Ovary (tissue), 9 donors: Measurements from ENCODE around the gene BMI1. TPM values are rescaled to one million over a fixed set of nuclear protein-coding genes. Genes with fewer than 3 reads are reported as not detected.
"Not testable (repeated sequence)": the region's sequence is repeated elsewhere in the genome, so short reads cannot be mapped to it uniquely, and the experiment has no call there.

Source experiments
- DNase-seq, 5 donors: peaks; one replicate each; pipeline ENCODE4 v3.0.0-alpha.2; 2019 to 2020
- H3K27ac ChIP-seq, 2 donors: fragments of 200-600 bp; one replicate each; pipeline versions ENCODE4 v1.5.1 to v1.8.0; 2019 to 2022
- H3K27me3 ChIP-seq: fragments of 200-600 bp; one replicate; pipeline ENCODE4 v1.8.0; 2022
- H3K36me3 ChIP-seq: fragments of 200-600 bp; sonication (generic); one replicate; pipeline ENCODE4 v1.5.1; 2019
- H3K4me1 ChIP-seq: one replicate; pipeline ENCODE4 v1.8.1; 2013; ENCODE audit warnings: mild to moderate bottlenecking, moderate library complexity; ENCODE audit not compliant: insufficient read depth
- H3K4me3 ChIP-seq: fragments of 200-600 bp; sonication (generic); one replicate; pipeline ENCODE4 v1.5.1; 2017
- H3K9me3 ChIP-seq, 2 donors: fragments of 200-600 bp in 1 of 2; sonication (generic) in 1 of 2; one replicate each; pipeline versions ENCODE4 v1.5.1 to v1.8.1; 2013 to 2019; ENCODE audit warnings: mild to moderate bottlenecking in 1 of 2, moderate library complexity in 1 of 2
- EP300 ChIP-seq: sonication (generic); formaldehyde crosslinking; IDR thresholded peaks from one replicate; pipeline ENCODE4 v1.6.1; 2017; ENCODE audit warnings: antibody characterized with exemption
- POLR2A ChIP-seq: fragments of 450-650 bp; IDR thresholded peaks from one replicate; pipeline ENCODE4 v1.6.1; 2017; ENCODE audit warnings: antibody characterized with exemption, mild to moderate bottlenecking, moderate library complexity
- WGBS, 3 donors: extraction: QIAGEN DNeasy Blood & Tissue Kit in 1 of 3; methylation state at CpG; one replicate each; pipeline versions ENCODE4 v1.1.5 to v1.1.7; 2013 to 2017; 5-methylcytosine and 5-hydroxymethylcytosine counted together
- intact Hi-C, 4 donors: fragments of 100-400 bp; cut with DNase I; formaldehyde crosslinking; loops; one replicate each; pipeline versions ENCODE4 v1.11.0 to v1.15.1; 2022 to 2023
- polyA plus RNA-seq, 2 donors: library from polyadenylated mRNA; stranded (reverse); fragments of 200-250 nt in 1 of 2; fragments of 350-450 nt in 1 of 2; fragmentation: Illumina TruSeq in 1 of 2; extraction: RNeasy Lipid Tissue Mini Kit (QIAGEN cat#74804) in 1 of 2; gene quantifications; one replicate each; pipeline ENCODE4 v1.2.3, GENCODE V29; 2013 to 2014
- total RNA-seq, 7 donors: library from RNA; depleted of rRNA in 2 of 7; stranded (reverse); fragments of >200 nt in 2 of 7; fragmentation: NEBNext Ultra II Directional in 3 of 7; extraction: Animal tissue kit (Norgen Biotek cat#: 25700) in 3 of 7; gene quantifications; one replicate each; pipeline versions ENCODE4 v1.1.0 to v1.2.4, GENCODE V29; 2016 to 2023
- TF ChIP-seq, protein P1 (sequence below), 3 donors: fragments of 450-650 bp in 2 of 3; fragments of 200-600 bp in 1 of 3; IDR thresholded peaks; one replicate each; pipeline versions ENCODE4 v1.5.1 to v1.8.0; 2016 to 2022; ENCODE audit warnings: antibody characterized with exemption in 3 of 3, mild to moderate bottlenecking in 1 of 3
- donor health status: DM: no; HTN: no; CAD: no; lungs with moderate emphysema.
- donor health status: DM: no; HTN: no; CAD: no.
- donor health status: Bipolar disorder and iron deficiency.
- donor health status: DM: yes; HTN: yes; CAD: no.
- donor health status: DM: no; HTN: no; CAD: no.
- donor health status: DM: yes; HTN: yes; CAD: no.

The BMI1 gene
- total and polyA plus RNA-seq, 9 donors, result 18.7 to 63.3 (median 39.6) TPM

DNA sequence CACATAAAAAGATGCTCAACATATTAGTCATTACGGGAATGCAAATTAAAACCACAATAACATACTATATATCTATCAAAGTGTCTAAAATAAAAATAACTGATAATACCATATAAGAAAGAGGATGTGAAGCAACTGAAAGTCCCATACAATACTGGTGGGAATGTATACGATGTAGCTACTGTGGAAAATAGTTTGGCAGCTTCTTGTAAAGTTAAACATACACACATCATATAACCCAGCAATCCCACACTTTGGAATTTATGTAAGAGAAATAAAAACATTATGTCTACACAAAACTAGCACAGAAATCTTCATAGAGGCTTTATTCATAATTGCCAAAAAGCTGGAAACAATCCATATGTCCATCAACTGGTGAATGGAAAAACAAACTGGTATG lies 15.2 kb upstream of the BMI1 start:
- 61 to 74% (median 68%) methylated on average over 2 of the region's 2 CpGs for WGBS, 3 donors
- no peaks in the 10 kb centered on the region for H3K36me3 ChIP-seq
- TF ChIP-seq, protein P1, sequence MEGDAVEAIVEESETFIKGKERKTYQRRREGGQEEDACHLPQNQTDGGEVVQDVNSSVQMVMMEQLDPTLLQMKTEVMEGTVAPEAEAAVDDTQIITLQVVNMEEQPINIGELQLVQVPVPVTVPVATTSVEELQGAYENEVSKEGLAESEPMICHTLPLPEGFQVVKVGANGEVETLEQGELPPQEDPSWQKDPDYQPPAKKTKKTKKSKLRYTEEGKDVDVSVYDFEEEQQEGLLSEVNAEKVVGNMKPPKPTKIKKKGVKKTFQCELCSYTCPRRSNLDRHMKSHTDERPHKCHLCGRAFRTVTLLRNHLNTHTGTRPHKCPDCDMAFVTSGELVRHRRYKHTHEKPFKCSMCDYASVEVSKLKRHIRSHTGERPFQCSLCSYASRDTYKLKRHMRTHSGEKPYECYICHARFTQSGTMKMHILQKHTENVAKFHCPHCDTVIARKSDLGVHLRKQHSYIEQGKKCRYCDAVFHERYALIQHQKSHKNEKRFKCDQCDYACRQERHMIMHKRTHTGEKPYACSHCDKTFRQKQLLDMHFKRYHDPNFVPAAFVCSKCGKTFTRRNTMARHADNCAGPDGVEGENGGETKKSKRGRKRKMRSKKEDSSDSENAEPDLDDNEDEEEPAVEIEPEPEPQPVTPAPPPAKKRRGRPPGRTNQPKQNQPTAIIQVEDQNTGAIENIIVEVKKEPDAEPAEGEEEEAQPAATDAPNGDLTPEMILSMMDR (IDR thresholded peaks at IDR 0.05), result no peak
- TF ChIP-seq EP300, result no peak
- no peak for TF ChIP-seq POLR2A
- no peak for DNase-seq
- no peak overlapping the region for H3K4me3 ChIP-seq
- H3K27me3 ChIP-seq, result peaks cover 2% of the 10 kb centered on the region
- intact Hi-C loops, result no loop called here
- H3K9me3 ChIP-seq, result no peaks in the 10 kb centered on the region
- no peak overlapping the region for H3K27ac ChIP-seq
- H3K4me1 ChIP-seq, result no peaks in the 10 kb centered on the region

DNA sequence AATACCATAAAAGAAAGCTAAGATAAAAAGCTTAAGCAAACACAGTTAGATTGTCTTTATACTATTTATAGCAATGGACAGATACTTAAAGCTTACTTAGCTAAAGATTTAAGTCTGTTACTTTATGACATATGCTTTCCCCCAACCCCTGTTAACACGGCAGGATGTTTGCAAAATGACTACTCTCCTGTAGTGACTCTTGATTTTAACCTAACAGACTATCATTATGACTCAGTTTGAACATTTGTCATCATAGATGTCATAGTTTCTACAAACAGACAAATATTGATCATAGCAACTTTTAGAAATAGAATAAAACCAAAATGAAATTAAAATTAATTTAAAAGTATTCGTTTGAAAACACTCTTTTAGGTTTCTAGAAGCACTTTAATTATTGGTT lies 12.5 kb upstream of the BMI1 start:
- Histone ChIP-seq H3K27me3 (peaks cover 2% of the 10 kb centered on the region), H3K4me1 (no peaks in the 10 kb centered on the region), H3K27ac (no peak overlapping the region), H3K36me3 (no peaks in the 10 kb centered on the region), H3K9me3 (no peaks in the 10 kb centered on the region), H3K4me3 (no peak overlapping the region)
- no peak for DNase-seq
- intact Hi-C loops, result no loop called here
- no peak for TF ChIP-seq POLR2A
- no peak for TF ChIP-seq EP300
- TF ChIP-seq, protein P1 (IDR thresholded peaks at IDR 0.05), result no peak
- 85 to 93% (median 89%) methylated on average over 2 of the region's 2 CpGs for WGBS, 3 donors

DNA sequence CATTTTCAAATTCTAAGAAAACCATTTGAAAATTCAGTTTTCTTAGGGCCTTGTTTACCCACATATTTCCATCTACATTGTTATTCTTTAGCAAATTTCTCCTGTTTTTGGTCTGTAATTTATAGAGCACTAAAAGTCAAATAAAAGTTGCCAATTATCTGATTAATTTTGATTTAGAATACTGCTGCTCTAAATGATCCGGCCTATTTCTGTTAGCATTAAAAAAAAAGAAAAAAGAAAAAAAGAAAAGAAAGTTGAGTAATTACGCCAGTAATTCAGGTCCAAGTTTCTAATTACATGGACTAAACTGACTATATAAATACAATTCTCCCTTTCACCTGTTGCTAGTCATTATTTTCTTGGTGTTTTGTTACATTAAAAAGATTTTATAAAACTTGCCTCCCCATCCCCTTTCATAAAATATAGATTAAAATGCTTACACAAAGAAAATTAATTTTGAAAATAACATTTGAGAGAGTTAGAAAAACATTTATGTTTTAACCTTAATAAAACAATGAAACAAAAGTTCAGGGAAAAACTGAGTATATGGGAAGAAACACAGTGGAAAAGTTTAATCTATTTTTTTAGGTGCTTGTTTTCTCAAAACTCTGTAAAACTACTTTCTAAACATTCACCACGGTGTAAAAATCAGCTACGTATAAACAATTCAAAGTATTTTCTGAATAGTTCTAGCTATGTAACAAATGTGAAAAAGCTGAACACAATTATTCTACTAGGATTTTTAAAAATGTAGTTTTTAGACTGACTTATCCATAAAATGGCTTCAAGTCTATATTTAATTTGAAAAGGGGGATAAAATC lies 11.5 kb upstream of the BMI1 start:
- Histone ChIP-seq H3K4me3 (no peak overlapping the region), H3K27ac (no peak overlapping the region), H3K9me3 (no peaks in the 10 kb centered on the region), H3K36me3 (no peaks in the 10 kb centered on the region), H3K27me3 (peaks cover 2% of the 10 kb centered on the region), H3K4me1 (no peaks in the 10 kb centered on the region)
- TF ChIP-seq POLR2A (no peak), EP300 (no peak)
- TF ChIP-seq, protein P1 (IDR thresholded peaks at IDR 0.05), result no peak
- no peak for DNase-seq
- 89 to 95% (median 92%) methylated on average over 4 of the region's 4 CpGs for WGBS, 3 donors
- intact Hi-C loops, result no loop called here

DNA sequence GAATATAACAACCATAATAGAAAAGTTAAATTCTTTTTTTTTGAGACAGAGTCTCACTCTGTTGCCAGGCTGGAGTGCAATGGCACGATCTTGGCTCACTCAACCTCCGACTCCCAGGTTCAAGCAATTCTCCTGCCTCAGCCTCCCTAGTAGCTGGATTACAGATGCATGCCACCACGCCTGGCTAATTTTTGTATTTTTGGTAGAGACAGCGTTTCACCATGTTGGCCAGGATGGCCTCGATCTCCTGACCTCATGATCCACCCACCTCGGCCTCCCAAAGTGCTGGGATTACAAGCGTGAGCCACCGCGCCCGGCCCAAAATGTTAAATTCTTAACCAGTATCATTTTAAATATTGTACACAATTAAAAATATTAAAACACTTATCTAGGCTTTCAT lies 10.9 kb upstream of the BMI1 start:
- intact Hi-C loops, result loop anchor here in 2 of 4 donors (10.0 kb wide), 1 partner anchor 55 kb away; no protein-coding TSS in a partner anchor
- not testable (repeated sequence) for H3K36me3 ChIP-seq, DNase-seq, H3K27me3 ChIP-seq, H3K4me1 ChIP-seq, H3K4me3 ChIP-seq, H3K27ac ChIP-seq, H3K9me3 ChIP-seq
- WGBS, 3 donors, result 96 to 97% (median 96%) methylated on average over 10 of the region's 10 CpGs

DNA sequence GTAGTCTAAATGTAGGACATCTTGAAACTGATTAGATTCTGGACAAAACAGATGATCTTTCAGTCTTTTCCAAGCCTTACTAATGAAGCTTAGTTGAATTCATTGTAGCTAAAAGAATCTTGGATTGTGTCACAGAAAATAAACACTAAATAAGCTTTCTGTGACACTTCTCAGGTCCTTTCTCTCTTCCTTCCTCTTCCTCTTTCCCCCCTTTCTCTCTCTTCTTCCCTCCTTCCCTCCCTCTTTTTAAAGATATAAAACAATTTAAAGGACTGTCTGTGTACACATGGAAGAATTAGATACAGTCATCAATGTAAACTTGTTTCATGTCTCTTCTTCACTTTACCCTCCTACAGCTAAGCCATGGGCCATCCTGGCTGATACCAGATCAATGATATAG lies 10.0 kb upstream of the BMI1 start:
- no peak for TF ChIP-seq POLR2A
- no peak for TF ChIP-seq EP300
- TF ChIP-seq, protein P1 (IDR thresholded peaks at IDR 0.05), result no peak
- intact Hi-C loops, result loop anchor here in 2 of 4 donors (10.0 kb wide), 1 partner anchor 56 kb away; no protein-coding TSS in a partner anchor

More for the DNA sequence above, 10.0 kb upstream of the BMI1 start:
- H3K27ac ChIP-seq, result no peak overlapping the region
- H3K27me3 ChIP-seq, result peaks cover 2% of the 10 kb centered on the region
- no peak for DNase-seq
- H3K9me3 ChIP-seq, result no peaks in the 10 kb centered on the region
- H3K36me3 ChIP-seq, result no peaks in the 10 kb centered on the region
- no peaks in the 10 kb centered on the region for H3K4me1 ChIP-seq
- no peak overlapping the region for H3K4me3 ChIP-seq
